ENCODE measurements around the gene PRTFDC1.

PRTFDC1 gene

GRCh38 chr10:24900888-24901685 lies 51.3 kb downstream of the PRTFDC1 start:
- no peak for DNase-seq

GRCh38 chr10:24899571-24899970 lies 52.8 kb downstream of the PRTFDC1 start:
- DNase-seq: no peak

- DNase-seq: peak; percentile 43
Measured at GRCh38 chr10:24898501-24898900, 53.9 kb downstream of the PRTFDC1 start.

GRCh38 chr10:24897326-24897926 lies 55.0 kb downstream of the PRTFDC1 start:
- peak; percentile 70 for DNase-seq

GRCh38 chr10:24894728-24895127 lies 57.7 kb downstream of the PRTFDC1 start:
- peak; percentile 52 for DNase-seq

GRCh38 chr10:24894309-24894708 lies 58.1 kb downstream of the PRTFDC1 start:
- peak; percentile 86 for DNase-seq

GRCh38 chr10:24893127-24893526 lies 59.3 kb downstream of the PRTFDC1 start:
- no peak for DNase-seq

GRCh38 chr10:24891823-24892222 lies 60.6 kb downstream of the PRTFDC1 start:
- DNase-seq: peak; percentile 83

GRCh38 chr10:24889639-24890038 lies 62.8 kb downstream of the PRTFDC1 start:
- DNase-seq: peak; percentile 67

- no peak for DNase-seq
Measured at GRCh38 chr10:24887855-24888231, 64.6 kb downstream of the PRTFDC1 start.

- DNase-seq: no peak
Measured at GRCh38 chr10:24886290-24886680, 66.1 kb downstream of the PRTFDC1 start.

- DNase-seq: no peak
Measured at GRCh38 chr10:24885551-24886289, 66.7 kb downstream of the PRTFDC1 start.

- no peak for DNase-seq
Measured at GRCh38 chr10:24884793-24885192, 67.6 kb downstream of the PRTFDC1 start.

GRCh38 chr10:24884316-24884715 lies 68.1 kb downstream of the PRTFDC1 start:
- no peak for DNase-seq

- DNase-seq: no peak
Measured at GRCh38 chr10:24883176-24883575, 69.2 kb downstream of the PRTFDC1 start.

GRCh38 chr10:24882047-24882698 lies 70.2 kb downstream of the PRTFDC1 start:
- DNase-seq: peak; percentile 20

GRCh38 chr10:24879861-24880260 lies 72.5 kb downstream of the PRTFDC1 start:
- DNase-seq: no peak

GRCh38 chr10:24874133-24874532 lies 78.3 kb downstream of the PRTFDC1 start:
- DNase-seq: no peak

GRCh38 chr10:24873281-24873683 lies 79.1 kb downstream of the PRTFDC1 start:
- DNase-seq: peak; percentile 71

GRCh38 chr10:24872790-24873182 lies 79.6 kb downstream of the PRTFDC1 start:
- DNase-seq: no peak

- DNase-seq: no peak
Measured at GRCh38 chr10:24872049-24872789, 80.2 kb downstream of the PRTFDC1 start.
